AG04450 (cell line): ENCODE results near the gene USF1. TPM values are rescaled to one million over a fixed set of nuclear protein-coding genes. Genes with fewer than 3 reads are reported as not detected.

Source experiments
- CTCF ChIA-PET: fragments of 300-600, 350-600 bp; formaldehyde crosslinking; extraction: SDS; loops from one replicate; lab custom pipeline; 2022; ENCODE audit warnings: antibody characterized with exemption, inconsistent platforms; lab: Charles Lee
- POLR2A ChIA-PET: fragments of 350-600 bp; formaldehyde crosslinking; extraction: SDS; loops from one replicate; lab custom pipeline; 2021; ENCODE audit warnings: antibody characterized with exemption, inconsistent platforms; lab: Yijun Ruan, JAX
- DNase-seq: peaks from one replicate; pipeline ENCODE4 v3.0.0-alpha.2; 2011; ENCODE audit warnings: low read depth, low spot score
- H3K27ac ChIP-seq: one replicate; pipeline ENCODE4 v1.5.1; 2012; ENCODE audit warnings: low read depth, low read length, control low read depth
- H3K27me3 ChIP-seq: one replicate; pipeline ENCODE4 v1.6.0; 2012; ENCODE audit warnings: low read length; ENCODE audit not compliant: control insufficient read depth, insufficient read depth
- H3K4me3 ChIP-seq: 2 replicates; pipeline ENCODE4 v1.5.1; 2011; ENCODE audit warnings: mild to moderate bottlenecking, low read depth, low read length, control low read depth
- H3K9me3 ChIP-seq: 2 replicates; pipeline ENCODE4 v1.5.1; 2012; ENCODE audit warnings: low read length; ENCODE audit not compliant: control insufficient read depth, insufficient read depth
- CTCF ChIP-seq: IDR thresholded peaks from 2 replicates; pipeline ENCODE4 v1.5.1; 2011; ENCODE audit warnings: low read depth, low read length, control low read depth, inconsistent platforms
- polyA plus RNA-seq: library from polyadenylated mRNA; depleted of rRNA; stranded (reverse); fragments of >200 nt; gene quantifications from 2 replicates; pipeline ENCODE4 v1.2.3, GENCODE V29; 2011

USF1 gene
- polyA plus RNA-seq, 1 experiment = 32.6 TPM

DNA sequence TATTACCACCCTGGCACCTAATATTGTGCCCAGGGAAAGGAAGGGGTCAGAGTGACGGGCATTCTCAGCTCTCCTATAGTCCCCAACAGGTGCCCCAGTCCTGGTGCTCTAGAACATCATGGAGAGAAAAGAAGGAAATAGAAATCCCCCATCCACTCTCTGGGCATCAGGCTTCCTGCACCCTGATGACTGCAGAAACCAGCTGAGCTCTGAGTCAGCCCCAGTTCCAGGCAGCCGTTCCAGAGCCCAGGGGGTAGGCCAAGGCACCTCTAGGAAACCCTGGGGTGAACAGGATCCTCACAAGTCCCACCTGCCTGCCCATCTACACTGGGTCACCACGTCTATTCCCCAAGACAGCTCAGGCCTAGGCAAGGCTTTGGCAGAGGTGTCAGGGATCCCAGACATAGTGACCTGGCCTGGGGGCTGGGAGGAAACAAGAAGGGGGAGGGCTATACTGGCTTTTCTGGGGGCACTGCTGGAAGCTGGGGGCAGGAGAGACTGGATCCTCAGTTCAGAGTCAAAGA is 42.9 kb upstream of the USF1 start:
- no peak overlapping the region for H3K27ac ChIP-seq
- H3K27me3 ChIP-seq = no peaks in the 10 kb centered on the region
- no peak for TF ChIP-seq CTCF
- no peaks in the 10 kb centered on the region for H3K9me3 ChIP-seq
- no peak overlapping the region for H3K4me3 ChIP-seq
- no peak for DNase-seq
- POLR2A ChIA-PET = interaction anchor here (0.6 to 1.9 kb wide), 4 partner anchors 9 to 98 kb away, joined by 3 to 7 read pairs (median 4); partner anchors contain the start of gene USF1
- CTCF ChIA-PET = interaction anchor here (1.1 to 1.8 kb wide), 3 partner anchors 8 to 98 kb away, joined by 4 to 5 read pairs (median 4); no protein-coding TSS in a partner anchor

GRCh38 chr1:161086457-161086856 is 40.7 kb upstream of the USF1 start:
- TF ChIP-seq CTCF = no peak
- H3K27me3 ChIP-seq = no peaks in the 10 kb centered on the region
- DNase-seq = no peak
- CTCF ChIA-PET = interaction anchor here (0.9 to 3.6 kb wide), 5 partner anchors 11 to 89 kb away, joined by 3 to 12 read pairs (median 3); no protein-coding TSS in a partner anchor
- POLR2A ChIA-PET = no interaction called here
- H3K9me3 ChIP-seq = no peaks in the 10 kb centered on the region
- no peak overlapping the region for H3K4me3 ChIP-seq
- H3K27ac ChIP-seq = no peak overlapping the region

- POLR2A ChIA-PET = interaction anchor here (0.5 to 1.7 kb wide), 3 partner anchors 39 to 825 kb away, joined by 3 to 7 read pairs (median 3); partner anchors contain the start of gene USF1
- TF ChIP-seq CTCF = no peak
- H3K9me3 ChIP-seq = no peaks in the 10 kb centered on the region
- no peak for DNase-seq
- CTCF ChIA-PET = interaction anchor here (0.5 to 3.6 kb wide), 5 partner anchors 12 to 141 kb away, joined by 3 to 16 read pairs (median 5); partner anchors contain the start of genes KLHDC9 and TOMM40L
- no peak overlapping the region for H3K4me3 ChIP-seq
- no peaks in the 10 kb centered on the region for H3K27me3 ChIP-seq
- H3K27ac ChIP-seq = no peak overlapping the region
Observed at GRCh38 chr1:161085165-161085564, 39.4 kb upstream of the USF1 start.

GRCh38 chr1:161084597-161084988 is 38.8 kb upstream of the USF1 start:
- H3K27me3 ChIP-seq = no peaks in the 10 kb centered on the region
- DNase-seq = no peak
- H3K27ac ChIP-seq = no peak overlapping the region
- ChIA-PET CTCF (interaction anchor here (1.4 to 3.6 kb wide), 4 partner anchors 13 to 95 kb away, joined by 3 to 16 read pairs (median 12); partner anchors contain the start of gene KLHDC9), POLR2A (interaction anchor here (0.6 to 1.7 kb wide), 3 partner anchors 39 to 824 kb away, joined by 3 to 7 read pairs (median 5); partner anchors contain the start of gene USF1)
- no peaks in the 10 kb centered on the region; the same call in 1 of the 2 replicates for H3K9me3 ChIP-seq
- H3K4me3 ChIP-seq = no peak overlapping the region
- TF ChIP-seq CTCF = no peak
